NB4 (cell line): ENCODE results near the gene RAD17.

Source experiments
- DNase-seq: peaks from one replicate; pipeline ENCODE4 v3.0.0; 2010; ENCODE audit warnings: low read depth
- H3K4me3 ChIP-seq: one replicate; pipeline ENCODE4 v1.5.1; 2011; ENCODE audit warnings: mild to moderate bottlenecking, low read depth, low read length, moderate library complexity
- MAX ChIP-seq: IDR thresholded peaks from 2 replicates; pipeline ENCODE4 v1.6.1; 2011; ENCODE audit warnings: low read depth, low read length
- MYC ChIP-seq: IDR thresholded peaks from 2 replicates; pipeline ENCODE4 v1.6.1; 2011; ENCODE audit warnings: low read depth, low read length
- POLR2A ChIP-seq: IDR thresholded peaks from 2 replicates; pipeline ENCODE4 v1.6.1; 2011; ENCODE audit warnings: mild to moderate bottlenecking; ENCODE audit not compliant: insufficient read length; ENCODE audit errors: extremely low read depth
- TF ChIP-seq, protein P1 (sequence below): IDR thresholded peaks from one replicate; pipeline ENCODE4 v1.5.1; 2012; ENCODE audit warnings: low read depth, low read length

RAD17 gene

DNA sequence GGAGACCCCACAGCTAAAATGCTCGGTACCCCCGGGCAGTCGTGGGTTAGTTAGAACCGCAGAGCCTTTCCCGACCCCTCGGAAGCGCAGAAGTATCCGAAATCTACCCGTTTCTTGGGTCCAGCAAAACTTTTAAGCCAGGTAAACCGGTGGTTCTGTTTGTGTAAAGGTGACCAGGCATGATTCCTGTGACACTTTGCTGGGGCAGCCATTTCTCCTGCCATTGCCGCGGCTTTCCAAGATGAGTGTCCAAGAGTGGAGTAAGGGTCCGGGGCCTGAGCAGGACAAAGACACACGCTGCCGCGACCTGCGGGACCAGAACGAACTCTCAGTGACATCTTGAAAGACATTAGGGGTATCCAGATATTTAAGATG lies 46.0 kb downstream of the RAD17 start:
- no peak overlapping the region for H3K4me3 ChIP-seq
- DNase-seq: no peak
- no peak for TF ChIP-seq POLR2A
- TF ChIP-seq, protein P1, sequence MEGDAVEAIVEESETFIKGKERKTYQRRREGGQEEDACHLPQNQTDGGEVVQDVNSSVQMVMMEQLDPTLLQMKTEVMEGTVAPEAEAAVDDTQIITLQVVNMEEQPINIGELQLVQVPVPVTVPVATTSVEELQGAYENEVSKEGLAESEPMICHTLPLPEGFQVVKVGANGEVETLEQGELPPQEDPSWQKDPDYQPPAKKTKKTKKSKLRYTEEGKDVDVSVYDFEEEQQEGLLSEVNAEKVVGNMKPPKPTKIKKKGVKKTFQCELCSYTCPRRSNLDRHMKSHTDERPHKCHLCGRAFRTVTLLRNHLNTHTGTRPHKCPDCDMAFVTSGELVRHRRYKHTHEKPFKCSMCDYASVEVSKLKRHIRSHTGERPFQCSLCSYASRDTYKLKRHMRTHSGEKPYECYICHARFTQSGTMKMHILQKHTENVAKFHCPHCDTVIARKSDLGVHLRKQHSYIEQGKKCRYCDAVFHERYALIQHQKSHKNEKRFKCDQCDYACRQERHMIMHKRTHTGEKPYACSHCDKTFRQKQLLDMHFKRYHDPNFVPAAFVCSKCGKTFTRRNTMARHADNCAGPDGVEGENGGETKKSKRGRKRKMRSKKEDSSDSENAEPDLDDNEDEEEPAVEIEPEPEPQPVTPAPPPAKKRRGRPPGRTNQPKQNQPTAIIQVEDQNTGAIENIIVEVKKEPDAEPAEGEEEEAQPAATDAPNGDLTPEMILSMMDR: no peak
- no peak for TF ChIP-seq MAX
- TF ChIP-seq MYC: no peak

GRCh38 chr5:69416180-69416579 lies 46.6 kb downstream of the RAD17 start:
- no peak for DNase-seq
- no peak overlapping the region for H3K4me3 ChIP-seq
- TF ChIP-seq POLR2A: no peak
- TF ChIP-seq MYC: no peak
- TF ChIP-seq, protein P1: no peak
- no peak for TF ChIP-seq MAX

DNA sequence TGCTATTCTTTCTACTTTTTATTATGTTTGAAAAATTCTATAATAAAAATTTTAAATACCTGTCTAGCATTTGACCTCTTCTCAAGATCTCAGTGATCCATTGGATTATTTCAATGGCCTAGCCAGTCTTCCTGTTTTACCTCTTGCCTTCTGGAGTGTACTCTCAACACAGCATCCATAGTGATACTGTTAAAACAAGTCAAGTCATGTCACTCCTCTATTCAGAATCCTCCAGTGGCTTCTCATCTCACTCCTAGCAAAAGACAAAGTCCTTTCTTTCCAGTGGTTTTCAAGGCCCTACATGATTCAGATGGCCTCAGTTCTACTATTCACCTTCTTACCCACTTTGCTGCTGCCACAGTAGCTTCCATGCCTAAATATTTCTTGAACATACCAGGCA lies 47.1 kb downstream of the RAD17 start:
- DNase-seq: no peak
- TF ChIP-seq, protein P1: no peak
- TF ChIP-seq POLR2A: no peak
- no peak for TF ChIP-seq MAX
- TF ChIP-seq MYC: no peak
- H3K4me3 ChIP-seq: no peak overlapping the region

DNA sequence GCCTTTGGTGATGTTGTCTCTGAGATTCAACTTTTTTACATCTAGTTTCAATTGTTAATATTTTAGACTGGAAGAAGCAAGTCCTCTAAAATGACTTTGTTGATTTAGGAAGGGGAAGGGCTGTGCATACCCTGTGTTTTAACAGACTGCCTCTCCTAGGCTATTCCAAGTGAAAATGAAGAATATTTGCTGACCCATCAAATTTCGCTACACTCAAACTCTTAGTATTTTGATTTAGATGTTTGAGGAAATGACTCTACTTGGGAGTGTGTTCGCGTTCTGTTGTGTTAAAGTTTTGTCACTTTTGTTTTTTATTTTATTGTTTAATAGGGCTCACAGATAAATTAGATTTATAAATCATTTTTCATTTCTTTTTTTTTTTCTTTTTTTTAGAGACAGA lies 48.9 kb downstream of the RAD17 start:
- no peak for DNase-seq
- H3K4me3 ChIP-seq: no peak overlapping the region
- TF ChIP-seq MYC: no peak
- no peak for TF ChIP-seq POLR2A
- TF ChIP-seq, protein P1: no peak
- TF ChIP-seq MAX: no peak

GRCh38 chr5:69431424-69432303 lies 62.0 kb downstream of the RAD17 start:
- no peak for DNase-seq
- TF ChIP-seq MYC (no peak), MAX (no peak), POLR2A (no peak)
- TF ChIP-seq, protein P1: no peak
- H3K4me3 ChIP-seq: no peak overlapping the region
